ENCODE measurements around the gene TLCD1. TPM values are rescaled to one million over a fixed set of nuclear protein-coding genes. Genes with fewer than 3 reads are reported as not detected.
"Not testable (repeated sequence)": the region's sequence is repeated elsewhere in the genome, so short reads cannot be mapped to it uniquely, and the experiment has no call there.

Gene TLCD1
- total and polyA plus RNA-seq, 2 of the 8 experiments (the other 6 are each of a cell fraction or from before 2014, with no cell fraction given): 40.7 to 128 TPM

DNA sequence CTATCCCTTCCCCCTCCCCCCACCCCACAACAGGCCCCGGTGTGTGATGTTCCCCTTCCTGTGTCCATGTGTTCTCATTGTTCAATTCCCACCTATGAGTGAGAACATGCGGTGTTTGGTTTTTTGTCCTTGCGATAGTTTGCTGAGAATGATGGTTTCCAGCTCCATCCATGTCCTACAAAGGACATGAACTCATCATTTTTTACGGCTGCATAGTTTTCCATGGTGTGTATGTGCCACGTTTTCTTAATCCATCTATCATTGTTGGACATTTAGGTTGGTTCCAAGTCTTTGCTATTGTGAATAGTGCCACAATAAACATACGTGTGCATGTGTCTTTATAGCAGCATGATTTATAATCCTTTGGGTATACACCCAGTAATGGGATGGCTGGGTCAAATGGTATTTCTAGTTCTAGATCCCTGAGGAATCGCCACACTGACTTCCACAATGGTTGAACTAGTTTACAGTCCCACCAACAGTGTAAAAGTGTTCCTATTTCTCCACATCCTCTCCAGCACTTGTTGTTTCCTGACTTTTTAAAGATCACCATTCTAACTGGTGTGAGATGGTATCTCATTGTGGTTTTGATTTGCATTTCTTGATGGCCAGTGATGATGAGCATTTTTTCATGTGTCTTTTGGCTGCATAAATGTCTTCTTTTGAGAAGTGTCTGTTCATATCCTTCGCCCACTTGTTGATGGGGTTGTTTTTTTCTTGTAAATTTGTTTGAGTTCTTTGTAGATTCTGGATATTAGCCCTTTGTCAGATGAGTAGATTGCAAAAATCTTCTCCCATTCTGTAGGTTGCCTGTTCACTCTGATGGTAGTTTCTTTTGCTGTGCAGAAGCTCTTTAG lies 10.1 kb upstream of the TLCD1 start:
- not testable (repeated sequence) for H2BK5ac ChIP-seq (ENCODE audit: low read depth, low read length); H2BK20ac ChIP-seq (ENCODE audit: low read length); H3K18ac ChIP-seq (ENCODE audit: extremely low read depth, low read length); H3K56ac ChIP-seq (replicated peaks; ENCODE audit: insufficient read length, low read depth, low read length); H3K4ac ChIP-seq (replicated peaks; ENCODE audit: insufficient read length, low read depth, low read length); H4K20me1 ChIP-seq (replicated peaks in 1 of 2; ENCODE audit: control insufficient read depth in 1 of 2, insufficient read depth in 2 of 2, low read length in 2 of 2); H4K91ac ChIP-seq (replicated peaks; ENCODE audit: insufficient read length, low read length); H3K79me1 ChIP-seq (ENCODE audit: low read depth, low read length); H2AK5ac ChIP-seq (ENCODE audit: low read depth, low read length); H3K4me1 ChIP-seq (replicated peaks in 1 of 4; ENCODE audit: control insufficient read depth in 3 of 4, insufficient read depth in 4 of 4, low read length in 3 of 4); H3K23ac ChIP-seq (ENCODE audit: insufficient read length); H4K8ac ChIP-seq (ENCODE audit: extremely low read depth, insufficient read depth, low read length); FAIRE-seq; H2BK15ac ChIP-seq (ENCODE audit: low read length); H2BK120ac ChIP-seq (replicated peaks; ENCODE audit: low read depth, low read length); H2AFZ ChIP-seq (ENCODE audit: low read length); H3K9me3 ChIP-seq (ENCODE audit: insufficient read depth in 2 of 2, low read depth in 1 of 2, low read length in 1 of 2); H3K4me2 ChIP-seq (ENCODE audit: insufficient read depth in 1 of 2, low read depth in 2 of 2, low read length in 2 of 2); H3K4me3 ChIP-seq (ENCODE audit: extremely low read depth in 1 of 4, insufficient read depth in 2 of 4, low read depth in 3 of 4, low read length in 4 of 4); H2BK12ac ChIP-seq (ENCODE audit: low read depth, low read length); H3K79me2 ChIP-seq (ENCODE audit: control insufficient read depth in 1 of 2, insufficient read depth in 2 of 2, low read length in 2 of 2); H3K27me3 ChIP-seq (replicated peaks in 1 of 4; ENCODE audit: control insufficient read depth in 3 of 4, extremely low read depth in 1 of 4, insufficient read depth in 3 of 4, low read length in 3 of 4); H3K9ac ChIP-seq (replicated peaks in 1 of 4; ENCODE audit: extremely low read depth in 1 of 4, low read depth in 3 of 4, low read length in 3 of 4); H3K27ac ChIP-seq (ENCODE audit: low read depth, low read length); H3K14ac ChIP-seq (ENCODE audit: insufficient read length); H4K5ac ChIP-seq (ENCODE audit: insufficient read length, low read depth, low read length); H3K23me2 ChIP-seq (ENCODE audit: low read depth, low read length); DNase-seq (ENCODE audit: low read depth in 1 of 2, low spot score in 2 of 2)
- CTCF ChIA-PET (ENCODE audit: partially characterized antibody): interaction anchor here (1.4 to 16.9 kb wide), 4 partner anchors 10 to 143 kb away, joined by 4 to 316 read pairs (median 8); partner anchors contain the start of gene TLCD1
- H3K36me3 ChIP-seq (ENCODE audit: control insufficient read depth in 2 of 4, insufficient read depth in 4 of 4, low read length in 3 of 4): peaks cover 9 to 17% (median 13%) of the 10 kb centered on the region in 4 experiments; a peak in 6 of 8 replicates
- 79% methylated on average over 5 of the region's 8 CpGs; no CpG with 5 or more reads in 1 of the 2 experiments for WGBS, 2 experiments (ENCODE audit: extremely low coverage in 1 of 2, insufficient coverage in 1 of 2, insufficient read length in 1 of 2, insufficient replicate concordance in 2 of 2, low coverage in 1 of 2, low lambda C conversion rate in 2 of 2, missing lambda C conversion rate in 1 of 2)
- POLR2A ChIA-PET (ENCODE audit: partially characterized antibody): interaction anchor here (1.2 to 17.6 kb wide), 2 partner anchors 10 to 11 kb away, joined by 7 to 813 read pairs; partner anchors contain the start of gene TRAF4
